Esophagus muscularis mucosa (tissue), 4 donors: Measurements from ENCODE around the gene PTPRN2.

Experiments
- CTCF ChIP-seq, 3 experiments: fragments of 200-600 bp in 2 of 3; fragments of 450-650 bp in 1 of 3; sonication (generic) in 2 of 3; IDR thresholded peaks; one replicate each; pipeline ENCODE4 v1.5.1; 2017 to 2019; ENCODE audit warnings: antibody characterized with exemption in 3 of 3, mild to moderate bottlenecking in 2 of 3, moderate library complexity in 1 of 3
- EP300 ChIP-seq: sonication (generic); formaldehyde crosslinking; IDR thresholded peaks from one replicate; pipeline ENCODE4 v1.6.1; 2017; ENCODE audit warnings: antibody characterized with exemption
- POLR2A ChIP-seq: fragments of 450-650 bp; IDR thresholded peaks from one replicate; pipeline ENCODE4 v1.6.1; 2017; ENCODE audit warnings: antibody characterized with exemption, moderate library complexity, mild to moderate bottlenecking, low read depth
- POLR2AphosphoS5 ChIP-seq, 2 donors: sonication (generic); formaldehyde crosslinking; IDR thresholded peaks; one replicate each; pipeline ENCODE4 v1.6.1; 2017; ENCODE audit warnings: antibody characterized with exemption in 2 of 2

- TF ChIP-seq CTCF (IDR thresholded peaks at IDR 0.05) (no peak), POLR2A (no peak), POLR2AphosphoS5 (IDR thresholded peaks at IDR 0.05) (no peak), EP300 (no peak)
Measured at GRCh38 chr7:157730614-157731013, 857.0 kb downstream of the PTPRN2 start.
